OCI-LY7 (cell line): ENCODE results near the gene CRACR2B.

Experiments
- EZH2phosphoT487 ChIP-seq: fragments of 200-600 bp; sonication (generic); IDR thresholded peaks from 2 replicates; pipeline ENCODE4 v1.6.1; 2018; ENCODE audit warnings: low read depth, borderline replicate concordance, mild to moderate bottlenecking, mixed run types, antibody characterized with exemption, low read length, moderate library complexity, mixed read lengths
- TF ChIP-seq, protein P1 (sequence below): fragments of 200-600 bp; sonication (generic); conservative IDR thresholded peaks from 2 replicates; pipeline ENCODE4 v1.5.1; 2014; ENCODE audit warnings: mild to moderate bottlenecking, antibody characterized with exemption, low read length, moderate library complexity, mixed read lengths

DNA sequence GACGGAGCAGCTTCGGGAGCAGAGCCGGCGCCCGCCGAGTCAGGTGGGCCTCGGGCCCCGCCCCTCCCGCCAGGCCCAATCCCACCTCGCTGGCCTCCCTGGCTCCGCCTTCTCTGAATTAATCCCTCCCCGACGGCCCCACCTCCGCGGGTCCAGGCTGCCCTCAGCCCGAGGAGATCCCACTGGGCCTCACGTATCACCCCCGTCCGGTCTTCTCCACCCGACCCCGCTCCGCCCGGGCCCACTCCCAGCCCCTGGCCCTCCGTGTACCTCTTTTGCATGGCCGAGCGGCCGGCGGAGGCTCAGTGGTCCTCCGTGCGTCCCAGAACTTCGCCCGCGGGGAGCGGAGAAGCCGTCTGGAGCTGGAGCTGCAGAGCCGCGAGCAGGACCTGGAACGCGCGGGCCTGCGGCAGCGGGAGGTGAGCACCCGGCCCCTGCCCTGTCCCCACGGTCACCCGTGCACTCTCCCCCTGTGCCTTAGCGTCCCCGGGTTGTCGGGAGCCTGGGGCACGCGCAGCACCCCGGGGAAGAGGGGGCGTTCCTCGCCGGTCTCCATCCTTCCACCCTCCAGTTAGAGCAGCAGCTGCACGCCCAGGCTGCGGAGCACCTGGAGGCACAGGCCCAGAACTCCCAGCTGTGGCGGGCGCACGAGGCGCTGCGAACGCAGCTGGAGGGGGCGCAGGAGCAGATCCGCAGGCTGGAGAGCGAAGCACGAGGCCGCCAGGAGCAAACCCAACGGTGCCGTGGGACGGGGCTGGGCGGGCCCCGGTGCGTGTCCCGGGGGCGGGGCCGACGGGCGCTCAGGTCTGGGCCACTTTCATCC is 2.8 kb downstream of the CRACR2B start:
- TF ChIP-seq, protein P1, sequence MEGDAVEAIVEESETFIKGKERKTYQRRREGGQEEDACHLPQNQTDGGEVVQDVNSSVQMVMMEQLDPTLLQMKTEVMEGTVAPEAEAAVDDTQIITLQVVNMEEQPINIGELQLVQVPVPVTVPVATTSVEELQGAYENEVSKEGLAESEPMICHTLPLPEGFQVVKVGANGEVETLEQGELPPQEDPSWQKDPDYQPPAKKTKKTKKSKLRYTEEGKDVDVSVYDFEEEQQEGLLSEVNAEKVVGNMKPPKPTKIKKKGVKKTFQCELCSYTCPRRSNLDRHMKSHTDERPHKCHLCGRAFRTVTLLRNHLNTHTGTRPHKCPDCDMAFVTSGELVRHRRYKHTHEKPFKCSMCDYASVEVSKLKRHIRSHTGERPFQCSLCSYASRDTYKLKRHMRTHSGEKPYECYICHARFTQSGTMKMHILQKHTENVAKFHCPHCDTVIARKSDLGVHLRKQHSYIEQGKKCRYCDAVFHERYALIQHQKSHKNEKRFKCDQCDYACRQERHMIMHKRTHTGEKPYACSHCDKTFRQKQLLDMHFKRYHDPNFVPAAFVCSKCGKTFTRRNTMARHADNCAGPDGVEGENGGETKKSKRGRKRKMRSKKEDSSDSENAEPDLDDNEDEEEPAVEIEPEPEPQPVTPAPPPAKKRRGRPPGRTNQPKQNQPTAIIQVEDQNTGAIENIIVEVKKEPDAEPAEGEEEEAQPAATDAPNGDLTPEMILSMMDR: no peak
- TF ChIP-seq EZH2phosphoT487: 0 out of 2 replicates have a peak, but pooled peaks have one; percentile 34
